DMS79 treated with DMSO at 0.1 percent for 48 hours (cell line): ENCODE measurements around the gene NUP85.
"Not testable (repeated sequence)": the region's sequence is repeated elsewhere in the genome, so short reads cannot be mapped to it uniquely, and the experiment has no call there.

Source experiments
- DNase-seq: peaks from one replicate; lab custom pipeline; 2025; lab: John Stamatoyannopoulos, UW

Gene NUP85

GRCh38 chr17:75205037-75205792, at the start of gene NUP85:
Gene NUP85 (plus strand): TSS chr17:75205679. CDS start chr17:75205762, 83 bp downstream.
- peak; percentile 80 for DNase-seq

- not testable (repeated sequence) for DNase-seq
Measured at GRCh38 chr17:75158480-75158879, 47.0 kb upstream of the NUP85 start.

- DNase-seq: no peak
Measured at GRCh38 chr17:75159196-75160031, 46.1 kb upstream of the NUP85 start.

GRCh38 chr17:75160211-75160610, 45.3 kb upstream of the NUP85 start:
- DNase-seq: no peak

GRCh38 chr17:75163074-75163473, 42.4 kb upstream of the NUP85 start:
- no peak for DNase-seq

- not testable (repeated sequence) for DNase-seq
Measured at GRCh38 chr17:75164606-75165005, 40.9 kb upstream of the NUP85 start.

GRCh38 chr17:75168998-75169397, 36.5 kb upstream of the NUP85 start:
- no peak for DNase-seq

GRCh38 chr17:75173526-75173925, 32.0 kb upstream of the NUP85 start:
- no peak for DNase-seq

GRCh38 chr17:75174996-75175395, 30.5 kb upstream of the NUP85 start:
- no peak for DNase-seq

GRCh38 chr17:75176625-75177024, 28.9 kb upstream of the NUP85 start:
- DNase-seq: no peak

GRCh38 chr17:75178453-75178852, 27.0 kb upstream of the NUP85 start:
- no peak for DNase-seq

- no peak for DNase-seq
Measured at GRCh38 chr17:75181110-75181509, 24.4 kb upstream of the NUP85 start.

GRCh38 chr17:75181608-75182318, 23.7 kb upstream of the NUP85 start:
- no peak for DNase-seq

- no peak for DNase-seq
Measured at GRCh38 chr17:75182319-75182568, 23.2 kb upstream of the NUP85 start.

GRCh38 chr17:75182569-75183436, 22.7 kb upstream of the NUP85 start, which contains the start of gene SUMO2:
Gene SUMO2 (minus strand): TSS chr17:75182959. CDS start chr17:75182834, 125 bp downstream.
- peak; percentile 72 for DNase-seq

- DNase-seq: no peak
Measured at GRCh38 chr17:75183999-75184884, 21.2 kb upstream of the NUP85 start.

GRCh38 chr17:75188614-75189013, 16.9 kb upstream of the NUP85 start:
- DNase-seq: no peak

- DNase-seq: no peak
Measured at GRCh38 chr17:75191584-75191983, 13.9 kb upstream of the NUP85 start.

- no peak for DNase-seq
Measured at GRCh38 chr17:75194879-75195278, 10.6 kb upstream of the NUP85 start.

GRCh38 chr17:75199886-75200618, 5.4 kb upstream of the NUP85 start:
- no peak for DNase-seq
